Activated naive CD4-positive, alpha-beta T cell treated with anti-CD3 and anti-CD28 coated beads, Interleukin-2, amount 50 U/mL, for 72 hours (primary cell): ENCODE results near the gene SH3TC2. TPM values are rescaled to one million over a fixed set of nuclear protein-coding genes. Genes with fewer than 3 reads are reported as not detected.

Source experiments
- ATAC-seq, 2 donors: fragments of 150-1000 bp; cut with Tn5 transposase; 2 replicates each; pipeline ENCODE4 v1.10.0; 2021; ENCODE audit warnings: mild to moderate bottlenecking in 2 of 2, moderate library complexity in 2 of 2
- DNase-seq, 2 donors: peaks; one replicate each; pipeline ENCODE4 v3.0.0; 2021 to 2022; ENCODE audit warnings: low spot score in 2 of 2
- H3K27ac Mint-ChIP-seq, 2 donors: one replicate each; pipeline ENCODE4 v1.8.0; 2022; ENCODE audit warnings: mild to moderate bottlenecking in 2 of 2, mixed read lengths in 2 of 2
- H3K36me3 Mint-ChIP-seq, 2 donors: one replicate each; pipeline ENCODE4 v1.8.0; 2022; ENCODE audit warnings: mixed read lengths in 2 of 2
- H3K9me3 Mint-ChIP-seq, 2 donors: one replicate each; pipeline ENCODE4 v1.8.0; 2022; ENCODE audit warnings: mixed read lengths in 2 of 2
- total RNA-seq, 2 donors: library from RNA; stranded (reverse); gene quantifications; one replicate each; pipeline ENCODE4 v1.2.3, GENCODE V29; 2022

SH3TC2 gene
- total RNA-seq, 2 donors from 2014 or later = not detected

DNA sequence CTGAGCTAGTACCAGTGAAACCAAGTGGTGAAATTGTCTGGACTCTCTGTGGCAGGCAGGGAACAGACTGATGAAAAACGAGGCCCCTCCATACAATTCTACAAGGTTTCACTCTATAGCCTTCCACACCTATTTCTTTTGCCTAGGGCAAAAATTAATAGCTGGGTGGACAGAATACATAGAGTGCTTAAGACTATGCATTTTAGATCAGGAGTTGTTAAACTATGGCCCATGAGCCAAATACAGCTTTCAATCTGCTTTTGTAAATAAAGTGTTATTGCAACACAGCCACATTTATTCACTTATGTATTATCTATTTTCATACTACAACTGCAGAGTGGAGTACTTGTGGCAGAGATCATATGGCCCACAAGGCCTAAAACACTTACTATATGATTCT lies 45.2 kb downstream of the SH3TC2 start:
- Mint-ChIP-seq H3K27ac (no peak overlapping the region), H3K9me3 (peaks cover 0 to 5% of the 10 kb centered on the region in 2 donors)
- no peak for ATAC-seq

DNA sequence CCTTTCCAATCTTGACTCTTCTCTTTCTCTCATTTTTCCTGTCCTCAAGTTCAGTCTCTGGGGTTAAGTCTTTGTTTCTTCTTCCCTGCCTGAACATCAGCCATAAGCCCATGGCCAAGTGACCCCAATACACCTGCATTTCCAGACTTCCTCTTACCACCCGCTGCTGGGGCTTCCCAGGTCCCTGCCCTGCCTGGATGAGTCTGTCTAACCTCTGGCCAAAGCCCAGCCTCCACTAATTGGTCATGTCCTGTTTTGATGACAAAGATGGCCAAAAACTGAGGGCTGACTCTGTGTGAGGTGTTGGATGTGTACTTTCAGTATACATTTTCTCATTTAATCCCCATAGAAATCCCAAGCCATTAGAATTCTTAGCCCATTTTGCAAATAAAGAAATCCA lies 47.3 kb downstream of the SH3TC2 start:
- DNase-seq (no peak), ATAC-seq (no peak)
- peak overlapping the region in 1 of 2 donors; percentile 19 for H3K27ac Mint-ChIP-seq
- H3K36me3 Mint-ChIP-seq = no peaks in the 10 kb centered on the region
- H3K9me3 Mint-ChIP-seq = peaks cover 0 to 5% of the 10 kb centered on the region in 2 donors

More for the DNA sequence above, 45.2 kb downstream of the SH3TC2 start:
- no peak for DNase-seq
- no peaks in the 10 kb centered on the region for H3K36me3 Mint-ChIP-seq

DNA sequence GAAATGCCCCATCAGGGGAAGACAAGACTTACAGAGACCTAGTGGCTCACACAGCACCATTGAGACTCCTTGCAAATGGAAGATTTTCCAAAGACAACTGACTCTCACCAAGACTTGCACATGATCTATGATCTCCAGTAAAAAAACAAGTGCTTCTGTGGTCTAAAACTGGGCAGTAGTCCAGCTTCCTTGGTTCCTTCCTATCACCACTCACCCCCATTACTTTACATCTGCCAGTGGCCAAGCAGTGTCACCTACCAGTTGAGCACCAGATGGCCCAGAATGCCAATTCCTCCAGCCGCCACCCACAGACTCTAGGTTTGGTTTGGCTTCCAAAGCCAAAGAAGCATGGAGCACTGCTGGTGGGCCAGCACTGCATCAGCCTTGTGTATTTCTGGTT lies 47.7 kb downstream of the SH3TC2 start:
- no peak overlapping the region for H3K27ac Mint-ChIP-seq
- no peaks in the 10 kb centered on the region for H3K36me3 Mint-ChIP-seq
- peaks cover 0 to 5% of the 10 kb centered on the region in 2 donors for H3K9me3 Mint-ChIP-seq
- no peak for ATAC-seq
- DNase-seq = no peak

DNA sequence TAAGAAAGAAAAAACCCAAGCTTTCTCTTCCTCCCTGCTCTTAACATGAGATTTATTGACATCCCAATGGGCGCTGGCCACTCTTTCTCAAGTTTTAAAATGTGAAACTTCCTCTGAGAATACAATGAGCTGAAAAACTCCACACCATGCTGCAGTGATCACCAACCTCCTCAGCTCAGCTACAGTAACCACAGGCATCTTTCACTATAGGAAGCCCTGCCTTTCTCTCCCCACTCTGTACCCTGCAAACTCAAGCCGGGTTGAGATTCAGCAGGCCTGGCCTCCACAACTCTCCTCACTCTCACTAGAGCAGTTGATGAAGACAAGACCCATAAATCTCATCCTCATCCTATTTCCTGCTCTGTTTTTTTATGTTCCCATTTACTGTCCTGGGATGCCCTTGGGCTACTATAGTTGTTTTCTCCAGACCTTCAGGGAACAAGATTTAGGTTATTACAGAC lies 48.3 kb downstream of the SH3TC2 start:
- Mint-ChIP-seq H3K9me3 (peaks cover 0 to 5% of the 10 kb centered on the region in 2 donors), H3K27ac (no peak overlapping the region), H3K36me3 (no peaks in the 10 kb centered on the region)
- ATAC-seq = no peak
- DNase-seq = no peak

DNA sequence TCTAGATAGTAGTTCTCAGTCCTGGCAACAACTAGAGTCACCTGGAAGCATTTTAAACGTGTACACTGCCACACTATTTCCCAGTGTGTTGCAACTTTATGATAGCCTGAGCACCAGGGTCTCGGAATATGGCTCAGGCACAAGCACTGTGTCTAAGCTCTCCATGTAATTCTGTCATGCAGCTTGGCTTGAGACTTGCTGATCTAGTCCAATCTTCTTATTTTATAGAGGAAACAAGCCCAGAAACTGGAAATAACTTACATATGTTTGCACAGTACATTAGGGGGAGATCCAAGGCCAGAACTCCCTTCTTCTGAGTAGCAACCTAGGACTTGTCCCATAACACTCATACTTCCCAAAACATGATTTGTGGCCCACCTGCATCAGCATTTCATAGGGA lies 49.1 kb downstream of the SH3TC2 start:
- Mint-ChIP-seq H3K9me3 (peaks cover 0 to 5% of the 10 kb centered on the region in 2 donors), H3K36me3 (no peaks in the 10 kb centered on the region), H3K27ac (no peak overlapping the region)
- no peak for DNase-seq
- ATAC-seq = no peak

DNA sequence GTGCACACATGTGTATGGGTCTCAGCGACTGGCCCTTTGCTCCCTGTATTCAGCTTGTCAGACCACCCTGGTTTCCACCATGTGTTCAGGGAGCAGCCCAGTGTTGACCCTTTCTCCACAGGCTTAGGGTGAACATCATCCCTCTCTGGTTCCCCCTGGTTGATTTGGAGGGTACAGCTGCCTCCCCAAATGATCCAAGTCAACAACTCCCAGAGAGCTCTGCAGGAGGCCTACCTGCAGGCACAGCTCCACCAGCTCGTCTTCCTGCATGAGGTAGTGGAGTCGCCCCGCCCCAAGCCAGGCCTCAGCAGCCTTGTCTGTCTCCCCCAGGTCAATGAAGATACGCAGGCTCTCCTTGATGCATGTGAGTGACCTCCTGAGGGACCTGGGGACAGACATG lies 50.5 kb downstream of the SH3TC2 start:
- DNase-seq (no peak), ATAC-seq (peak in 1 of 2 donors; percentile 16)
- no peak overlapping the region for H3K27ac Mint-ChIP-seq
- H3K9me3 Mint-ChIP-seq = peaks cover 0 to 5% of the 10 kb centered on the region in 2 donors
- H3K36me3 Mint-ChIP-seq = no peaks in the 10 kb centered on the region

DNA sequence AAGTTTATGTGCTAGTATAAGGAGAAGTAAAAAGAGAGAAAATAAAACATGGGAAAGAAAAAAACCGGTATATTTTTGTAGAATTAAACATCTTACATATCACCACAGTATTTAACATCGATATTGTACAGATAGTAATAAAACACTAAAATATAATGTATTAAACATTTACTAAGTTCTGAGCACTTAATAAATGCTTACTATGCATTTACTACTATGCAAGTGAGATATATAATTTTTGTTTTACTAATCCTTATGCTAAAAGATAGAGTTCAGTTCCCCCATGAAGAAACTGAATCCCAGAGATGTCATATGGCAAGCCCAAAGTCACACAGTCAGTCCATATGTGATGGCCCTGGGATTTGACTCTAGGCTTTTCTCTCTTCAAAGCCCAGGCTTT lies 51.1 kb downstream of the SH3TC2 start:
- Mint-ChIP-seq H3K9me3 (peaks cover 0 to 5% of the 10 kb centered on the region in 2 donors), H3K36me3 (no peaks in the 10 kb centered on the region), H3K27ac (no peak overlapping the region)
- ATAC-seq (no peak), DNase-seq (no peak)

DNA sequence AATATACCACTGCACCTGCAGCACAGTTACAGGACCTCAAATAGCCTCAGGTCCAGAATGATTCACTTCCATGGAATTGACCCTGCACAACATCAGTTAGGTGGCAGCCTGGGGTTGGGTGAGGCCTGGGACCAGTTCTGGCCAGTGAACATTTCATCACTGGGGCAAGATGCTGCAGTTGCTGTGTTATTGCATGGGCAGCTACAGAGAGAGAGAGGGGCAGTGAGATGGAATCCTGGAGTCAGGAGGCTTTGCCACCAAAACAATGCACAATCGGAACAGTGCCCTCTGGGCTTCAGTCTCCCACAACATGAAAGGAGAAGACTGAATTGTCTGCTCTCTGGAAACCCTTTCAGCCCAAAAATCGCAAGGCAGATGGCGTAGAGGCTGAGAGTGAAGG lies 51.8 kb downstream of the SH3TC2 start:
- no peaks in the 10 kb centered on the region for H3K36me3 Mint-ChIP-seq
- ATAC-seq = no peak
- DNase-seq = no peak
- H3K9me3 Mint-ChIP-seq = peaks cover 0 to 5% of the 10 kb centered on the region in 2 donors
- H3K27ac Mint-ChIP-seq = no peak overlapping the region

DNA sequence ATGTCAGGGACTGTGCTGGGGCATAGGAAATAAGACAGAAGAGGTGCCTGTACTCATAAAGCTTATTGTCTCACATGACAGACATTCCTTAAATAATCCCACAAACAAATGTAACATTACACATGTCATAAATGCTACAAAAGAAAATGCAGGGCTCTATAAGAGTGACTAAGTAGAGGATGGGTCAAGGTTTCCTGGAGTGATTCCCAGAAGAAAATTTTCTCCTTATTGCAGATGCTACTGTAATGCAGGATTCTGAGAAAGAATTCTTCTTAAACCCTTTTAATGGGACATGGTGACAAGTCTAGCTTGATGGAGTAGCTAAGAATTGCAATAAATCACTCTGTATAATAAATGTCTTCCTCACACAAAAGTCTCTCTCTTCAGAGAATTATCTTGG lies 55.7 kb downstream of the SH3TC2 start:
- no peaks in the 10 kb centered on the region for H3K9me3 Mint-ChIP-seq
- DNase-seq = no peak
- no peak for ATAC-seq
- H3K27ac Mint-ChIP-seq = no peak overlapping the region
- H3K36me3 Mint-ChIP-seq = no peaks in the 10 kb centered on the region

DNA sequence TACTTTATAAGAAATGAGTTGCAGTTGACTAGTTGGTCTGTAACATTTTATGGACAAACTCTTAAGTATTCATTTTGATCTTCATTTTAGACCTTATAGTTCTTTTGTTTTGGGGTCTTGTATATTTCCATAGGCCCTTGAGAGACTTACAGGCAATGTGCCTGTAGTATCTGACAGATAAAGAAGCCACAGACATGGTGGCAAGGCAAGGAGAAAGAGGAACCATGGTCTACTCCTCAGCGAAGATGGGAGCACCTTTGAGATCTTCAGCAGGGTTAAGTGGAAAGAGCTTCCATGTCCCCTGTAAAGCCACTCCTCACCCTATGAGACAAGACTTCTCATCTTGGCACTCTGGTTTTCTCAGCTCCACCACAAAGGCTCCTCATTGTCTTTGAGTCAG lies 56.4 kb downstream of the SH3TC2 start:
- Mint-ChIP-seq H3K27ac (no peak overlapping the region), H3K9me3 (no peaks in the 10 kb centered on the region), H3K36me3 (no peaks in the 10 kb centered on the region)
- DNase-seq (no peak), ATAC-seq (no peak)

DNA sequence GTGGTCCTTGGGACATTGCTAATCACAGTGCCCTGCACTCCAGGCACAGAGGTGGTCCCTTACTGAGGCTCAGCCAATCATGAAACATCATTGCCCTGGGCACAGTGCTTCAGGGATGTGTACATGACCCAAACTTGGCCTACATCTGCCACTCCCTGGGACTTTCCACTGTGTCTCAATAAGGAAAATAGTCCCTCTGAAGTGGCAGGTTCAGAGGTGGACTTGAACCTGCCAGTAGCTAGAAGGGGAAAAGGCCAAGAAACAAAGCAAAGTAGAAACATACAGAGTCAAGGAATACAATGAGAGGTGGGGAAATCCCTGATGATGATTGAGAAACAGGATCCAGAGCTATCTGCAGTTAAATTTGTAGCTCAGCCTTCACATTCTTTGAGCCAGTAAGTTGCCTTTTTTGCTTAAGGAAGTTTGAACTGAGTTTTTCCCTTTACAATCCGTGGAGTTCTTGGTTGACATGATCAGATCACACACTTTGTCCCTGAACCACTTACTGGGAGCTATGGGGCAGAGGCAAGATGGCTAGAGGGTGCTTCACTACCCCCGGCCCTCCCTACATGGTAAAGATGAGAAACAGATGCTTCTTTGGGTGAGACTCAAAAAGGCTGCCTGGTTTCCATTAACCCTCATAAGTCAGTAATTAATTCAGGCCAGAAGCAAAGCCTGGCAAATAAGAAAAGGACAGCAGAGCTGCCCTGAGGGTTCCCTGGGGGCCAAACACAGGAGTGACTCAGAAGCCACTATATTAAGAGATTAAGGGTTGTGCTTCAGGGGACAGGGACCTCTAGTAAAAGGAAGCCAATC lies 57.6 kb downstream of the SH3TC2 start:
- H3K36me3 Mint-ChIP-seq = no peaks in the 10 kb centered on the region
- ATAC-seq = no peak
- H3K27ac Mint-ChIP-seq = peak overlapping the region in 1 of 2 donors; percentile 65
- no peak for DNase-seq
- H3K9me3 Mint-ChIP-seq = no peaks in the 10 kb centered on the region

DNA sequence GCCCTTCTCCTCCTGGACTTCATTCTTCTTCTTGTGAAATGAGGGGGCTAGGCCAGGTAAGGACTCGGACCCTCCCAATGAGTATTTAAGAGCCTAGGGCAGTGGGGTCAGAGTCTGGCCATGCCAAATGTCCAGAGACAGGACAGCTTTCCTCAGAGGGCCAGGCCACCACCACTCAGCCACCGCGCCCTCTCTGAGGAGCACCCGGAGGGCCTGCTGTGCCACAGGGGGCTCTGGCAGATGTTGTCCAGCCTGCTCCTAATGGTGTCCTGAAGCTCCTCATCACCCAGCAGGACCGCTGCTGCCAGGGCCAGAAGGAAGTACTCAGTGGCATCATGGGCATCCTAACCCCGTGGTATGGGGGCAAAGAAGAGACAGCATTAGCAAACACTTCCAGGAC lies 58.3 kb downstream of the SH3TC2 start:
- ATAC-seq (no peak), DNase-seq (no peak)
- no peaks in the 10 kb centered on the region for H3K36me3 Mint-ChIP-seq
- no peaks in the 10 kb centered on the region for H3K9me3 Mint-ChIP-seq
- H3K27ac Mint-ChIP-seq = no peak overlapping the region

DNA sequence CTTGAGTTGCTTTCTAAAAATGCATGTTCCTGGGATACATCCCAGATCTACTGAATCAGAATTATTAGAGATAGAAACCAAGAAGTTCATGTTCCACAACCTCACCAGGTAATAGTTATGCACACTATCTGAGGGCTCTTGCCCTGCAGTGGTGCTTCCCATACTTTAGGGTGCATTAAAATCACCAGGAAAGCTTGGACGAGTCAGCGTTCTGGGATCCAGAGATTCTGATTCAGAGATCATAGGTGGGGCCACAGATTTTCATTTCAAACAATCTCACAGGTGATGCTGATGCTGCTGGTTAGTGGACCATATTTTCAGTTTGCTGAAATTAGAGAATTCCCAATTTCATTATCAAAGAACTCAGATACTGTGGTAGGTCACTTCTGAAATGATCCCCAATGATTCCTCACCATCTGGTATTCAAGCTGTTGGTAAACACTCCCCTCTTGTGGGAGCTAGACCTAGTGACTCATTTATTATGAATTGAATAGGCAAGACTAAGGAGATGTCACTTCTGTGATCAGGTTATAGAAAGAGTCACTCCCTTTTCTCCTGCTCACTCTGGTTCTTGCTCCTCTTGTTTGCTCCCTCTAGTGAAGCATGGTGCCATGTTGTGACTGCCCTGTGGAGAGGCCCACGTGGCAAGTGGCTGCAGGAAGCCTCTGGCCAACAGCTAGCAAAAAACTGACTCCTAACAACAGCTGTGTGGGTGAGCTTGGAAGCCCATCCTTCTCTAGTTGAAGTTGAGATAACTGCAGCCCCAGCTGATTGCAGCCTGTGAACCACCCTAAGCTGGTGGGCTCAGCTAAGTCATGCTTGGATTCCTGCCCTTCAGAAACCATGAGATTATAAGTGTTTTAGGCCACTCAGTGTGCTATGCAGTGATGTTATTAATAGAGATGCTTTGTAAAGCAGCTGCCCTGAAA lies 59.8 kb downstream of the SH3TC2 start:
- peak in 1 of 2 donors; percentile 51 for ATAC-seq
- H3K27ac Mint-ChIP-seq = no peak overlapping the region
- H3K36me3 Mint-ChIP-seq = no peaks in the 10 kb centered on the region
- no peaks in the 10 kb centered on the region for H3K9me3 Mint-ChIP-seq
- DNase-seq = no peak

DNA sequence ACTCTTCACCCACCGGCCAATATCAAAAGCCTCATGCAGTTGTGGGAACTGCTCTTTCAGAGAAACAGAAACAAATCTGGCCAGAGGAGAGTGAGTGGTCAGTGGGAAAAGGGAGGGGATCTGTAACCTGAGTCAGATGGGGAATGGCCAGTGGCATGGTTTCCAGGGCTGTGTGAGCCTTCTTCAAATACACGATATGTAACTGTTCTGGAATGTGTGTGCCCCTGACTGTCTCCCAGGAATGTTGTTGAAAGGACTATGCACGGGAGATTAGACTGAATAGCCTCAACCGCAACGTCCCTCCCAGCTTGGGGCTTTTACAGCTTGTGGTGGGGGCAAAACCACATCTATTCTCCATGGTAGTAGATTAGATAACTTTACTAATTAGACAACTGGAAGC lies 60.8 kb downstream of the SH3TC2 start:
- no peak for DNase-seq
- no peaks in the 10 kb centered on the region for H3K36me3 Mint-ChIP-seq
- no peak for ATAC-seq
- no peak overlapping the region for H3K27ac Mint-ChIP-seq
- no peaks in the 10 kb centered on the region for H3K9me3 Mint-ChIP-seq

DNA sequence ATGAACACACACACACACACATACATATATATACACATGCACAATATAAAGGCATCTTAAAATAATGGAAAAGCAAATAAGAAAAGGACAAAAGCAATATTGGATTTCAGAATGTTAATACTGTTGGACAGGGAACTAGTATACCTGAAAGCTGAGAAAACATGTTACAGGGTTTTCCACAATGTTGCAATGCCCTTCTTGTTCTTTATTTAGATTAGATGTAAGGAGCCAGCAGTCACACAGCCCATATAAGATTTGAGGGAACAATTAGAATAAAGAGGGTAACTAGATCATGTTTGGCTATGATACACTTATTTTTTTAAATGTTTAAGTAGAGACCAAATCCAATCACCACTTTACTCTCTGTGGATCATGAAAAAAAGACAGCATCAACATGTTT lies 61.7 kb downstream of the SH3TC2 start:
- H3K9me3 Mint-ChIP-seq = no peaks in the 10 kb centered on the region
- ATAC-seq (no peak), DNase-seq (no peak)
- H3K27ac Mint-ChIP-seq = no peak overlapping the region
- no peaks in the 10 kb centered on the region for H3K36me3 Mint-ChIP-seq

DNA sequence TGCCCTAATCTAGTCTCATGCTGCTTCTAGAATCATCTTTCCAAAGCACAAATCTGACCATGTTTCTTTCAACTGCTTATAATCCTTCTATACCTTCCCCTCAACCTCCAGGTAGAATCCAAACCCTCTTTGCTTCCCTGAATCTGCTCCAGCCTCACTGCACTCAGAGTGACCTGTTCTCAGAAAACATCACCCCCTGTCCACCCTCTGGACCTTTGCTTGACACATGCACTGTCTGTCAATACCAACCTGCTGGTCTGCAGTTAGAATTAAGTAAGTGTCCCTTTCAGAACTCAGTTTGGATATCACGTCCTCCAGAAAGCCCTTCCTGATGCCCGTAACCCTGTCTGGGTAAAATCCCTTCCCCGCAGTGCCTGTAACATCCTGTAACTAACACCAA lies 63.1 kb downstream of the SH3TC2 start:
- Mint-ChIP-seq H3K27ac (no peak overlapping the region), H3K36me3 (no peaks in the 10 kb centered on the region), H3K9me3 (no peaks in the 10 kb centered on the region)
- DNase-seq (no peak), ATAC-seq (no peak)

DNA sequence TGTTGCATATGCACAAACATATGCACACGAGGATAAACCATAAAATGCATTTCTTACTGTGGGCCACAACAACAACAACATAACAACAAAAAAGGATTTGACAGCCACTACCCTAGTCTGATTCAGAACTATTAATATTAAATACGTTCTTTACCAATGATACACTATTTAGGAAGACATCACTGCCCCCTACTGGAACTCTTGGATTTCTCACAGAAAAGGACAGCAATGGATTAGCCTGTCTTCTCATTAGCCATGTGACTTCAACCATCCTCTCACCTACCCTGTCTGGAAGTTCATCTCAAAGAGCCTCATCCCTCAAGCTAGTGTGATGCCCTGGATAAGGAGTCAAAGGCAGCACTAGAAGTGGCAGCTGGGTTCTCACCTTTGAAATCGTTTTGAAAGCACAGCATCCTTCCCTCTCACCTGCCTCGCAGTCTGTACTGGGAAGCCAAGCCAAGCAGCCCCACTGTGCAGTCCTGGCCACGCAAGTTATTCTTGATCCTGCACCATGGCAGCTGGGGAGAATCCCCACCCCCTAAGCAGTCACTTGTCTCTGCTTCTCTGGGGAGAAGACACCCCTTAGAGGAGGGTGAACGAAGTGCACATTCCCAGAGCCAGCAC lies 64.6 kb downstream of the SH3TC2 start:
- peak in 1 of 2 donors; percentile 39 for DNase-seq

More for the DNA sequence above, 64.6 kb downstream of the SH3TC2 start:
- ATAC-seq = peak in 1 of 2 donors; percentile 66
- Mint-ChIP-seq H3K27ac (no peak overlapping the region), H3K36me3 (no peaks in the 10 kb centered on the region), H3K9me3 (no peaks in the 10 kb centered on the region)
